SIG-M5 treated with dmso at 0.1 percent for 504 hours (cell line): ENCODE results near the gene ZBTB47.
A peak's percentile ranks its signal among the peaks of the same experiment; 100 is the strongest.

ENCODE experiments used
- DNase-seq: peaks from one replicate; lab custom pipeline; 2025; ENCODE audit not compliant: unreplicated experiment; lab: John Stamatoyannopoulos, UW

Gene ZBTB47

DNA sequence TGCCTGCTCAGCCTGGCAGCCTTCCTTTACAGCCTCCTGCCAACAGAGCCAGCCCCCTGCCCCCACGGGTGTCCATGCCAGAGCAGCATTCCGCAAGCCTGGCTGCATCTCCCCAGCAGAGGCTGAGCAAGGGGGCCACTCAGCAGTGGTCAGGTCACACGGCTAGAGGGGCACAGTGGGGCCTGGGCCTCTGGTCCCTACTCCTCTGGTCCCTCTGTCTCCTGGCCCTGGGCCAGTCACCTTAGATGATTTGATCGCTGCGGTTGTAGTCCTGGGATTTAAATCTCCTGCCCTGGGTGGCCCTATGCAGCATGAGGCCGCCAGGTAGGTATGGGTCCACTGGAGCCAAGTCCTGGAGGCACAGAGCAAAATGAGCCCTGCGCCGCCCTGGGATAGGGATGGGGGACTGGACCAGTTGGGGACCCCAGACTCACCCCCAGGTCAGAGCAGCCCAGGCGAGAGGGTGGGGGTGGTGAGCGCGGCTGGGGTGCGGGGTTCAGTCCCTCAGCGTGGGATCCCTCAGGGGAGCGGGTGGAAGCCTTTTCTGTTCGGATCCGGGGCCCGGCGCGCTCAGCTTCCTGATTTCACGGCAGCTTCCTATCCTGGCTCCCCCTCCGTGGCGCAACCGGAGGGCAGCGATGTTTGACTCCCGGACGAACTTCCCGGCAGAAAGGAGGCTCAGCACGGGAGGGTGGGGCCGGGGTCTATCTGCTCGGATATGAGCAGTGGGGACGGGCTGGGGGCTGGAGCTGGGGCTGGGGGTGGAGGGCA, at the start of gene ZBTB47:
TSS of gene ZBTB47 (plus strand) at position 138 of the 771 bp plus-strand sequence. CDS start 4,659 bp downstream, outside the sequence.
- peak; percentile 61 for DNase-seq

DNA sequence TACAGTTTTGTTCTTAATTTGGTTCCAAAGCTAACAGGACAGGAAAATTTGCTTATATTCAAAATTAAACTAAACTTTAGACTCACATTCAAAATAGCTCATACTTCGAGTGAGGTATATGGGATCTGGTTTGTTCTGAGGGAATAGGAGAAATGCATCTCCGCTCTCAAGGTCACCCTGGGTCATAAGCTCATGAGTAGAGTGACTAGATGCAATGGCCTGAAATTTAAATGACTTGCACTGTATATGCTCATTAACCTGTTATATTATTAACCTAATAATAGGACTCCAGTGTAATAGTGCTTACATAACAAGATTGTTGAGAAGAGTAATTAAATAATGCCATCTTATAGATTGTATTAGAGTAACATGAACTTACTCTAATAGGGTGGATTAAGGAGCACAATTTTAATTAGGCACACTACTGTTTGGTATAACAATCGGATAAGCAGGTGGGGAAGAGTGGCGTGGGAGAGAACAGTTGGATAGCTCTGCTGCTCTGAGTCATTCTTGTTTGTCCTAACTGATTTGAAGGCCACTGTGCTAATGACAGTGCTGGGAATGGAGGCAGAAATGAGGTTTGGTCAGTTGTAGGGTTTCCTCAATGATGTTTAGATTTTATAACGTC, 47.8 kb upstream of the ZBTB47 start:
- DNase-seq = no peak

DNA sequence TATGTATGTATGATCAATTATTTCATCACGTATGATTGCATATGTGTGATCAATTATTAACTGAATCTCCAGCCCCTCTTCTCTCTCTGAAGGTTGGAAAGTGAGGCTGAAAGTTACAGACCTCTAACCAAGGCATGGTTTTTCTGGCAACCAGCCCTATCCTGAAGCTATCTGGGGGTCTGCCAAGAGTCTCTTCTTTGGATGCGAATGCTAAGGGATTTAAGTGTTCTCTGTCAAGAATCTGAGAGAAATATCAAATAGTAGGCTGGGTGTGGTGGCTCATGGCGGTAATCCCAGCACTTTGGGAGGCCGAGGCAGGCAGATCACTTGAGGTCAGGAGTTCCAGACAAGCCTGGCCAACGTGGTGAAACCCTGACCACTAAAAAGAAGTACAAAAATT, 44.9 kb upstream of the ZBTB47 start:
- no peak for DNase-seq

GRCh38 chr3:42610976-42611375, 42.5 kb upstream of the ZBTB47 start:
- no peak for DNase-seq

GRCh38 chr3:42612217-42612616, 41.3 kb upstream of the ZBTB47 start:
- no peak for DNase-seq

- no peak for DNase-seq
These were observed 40.6 kb upstream of the ZBTB47 start for GRCh38 chr3:42612928-42613327.

- peak; percentile 8 for DNase-seq
These were observed 40.0 kb upstream of the ZBTB47 start for GRCh38 chr3:42613462-42613861.

GRCh38 chr3:42631620-42632019, 21.9 kb upstream of the ZBTB47 start:
- DNase-seq = no peak

DNA sequence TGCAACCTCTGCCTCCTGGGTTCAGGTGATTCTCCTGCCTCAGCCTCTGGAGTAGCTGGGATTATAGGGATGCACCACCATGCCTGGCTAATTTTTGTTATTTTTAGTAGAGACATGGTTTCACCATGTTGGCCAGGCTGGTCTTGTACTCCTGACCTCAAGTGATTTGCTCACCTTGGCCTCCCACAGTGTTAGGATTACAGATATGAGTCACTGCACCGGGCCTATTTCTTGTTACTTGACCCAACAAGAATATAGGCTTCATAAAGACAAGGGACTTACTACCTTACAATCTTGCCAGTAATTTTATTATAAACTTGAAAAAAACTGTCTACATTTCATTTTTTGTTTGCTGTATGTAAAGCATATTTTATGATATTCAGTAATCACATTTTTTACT, 21.4 kb upstream of the ZBTB47 start:
- DNase-seq = no peak

DNA sequence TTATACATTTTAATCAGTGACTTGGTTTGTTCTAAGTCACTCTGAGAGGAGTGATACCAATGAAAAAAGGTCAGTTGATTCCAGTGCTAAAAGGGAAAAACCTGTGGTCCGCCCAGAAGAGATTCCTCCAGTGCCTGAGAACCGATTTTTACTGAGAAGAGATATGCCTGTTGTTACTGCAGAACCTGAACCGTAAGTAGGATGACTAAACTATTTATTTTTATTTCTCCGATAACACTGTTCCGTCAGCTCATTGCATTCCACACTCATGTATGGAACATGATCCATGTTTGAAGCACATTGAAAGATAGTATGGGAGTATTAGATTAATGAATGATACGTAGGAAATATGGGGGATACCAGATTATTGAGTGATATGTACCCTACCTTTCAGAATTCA, 20.0 kb upstream of the ZBTB47 start:
- no peak for DNase-seq

GRCh38 chr3:42635111-42635510, 18.4 kb upstream of the ZBTB47 start:
- DNase-seq = peak; percentile 69

DNA sequence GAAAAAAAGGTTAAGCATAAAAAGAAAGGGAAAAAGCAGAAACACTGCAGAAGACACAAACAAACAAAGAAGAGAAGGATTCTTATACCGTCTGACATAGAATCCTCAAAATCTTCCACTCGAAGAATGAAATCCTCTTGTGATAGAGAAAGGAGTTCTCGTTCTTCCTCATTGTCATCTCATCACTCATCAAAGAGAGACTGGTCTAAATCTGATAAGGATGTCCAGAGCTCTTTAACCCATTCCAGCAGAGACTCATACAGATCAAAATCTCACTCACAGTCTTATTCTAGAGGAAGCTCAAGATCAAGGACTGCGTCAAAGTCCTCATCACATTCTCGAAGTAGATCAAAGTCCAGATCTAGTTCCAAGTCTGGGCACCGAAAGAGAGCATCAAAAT, 16.5 kb upstream of the ZBTB47 start:
- no peak for DNase-seq

GRCh38 chr3:42638339-42638842, 15.1 kb upstream of the ZBTB47 start:
- no peak for DNase-seq

DNA sequence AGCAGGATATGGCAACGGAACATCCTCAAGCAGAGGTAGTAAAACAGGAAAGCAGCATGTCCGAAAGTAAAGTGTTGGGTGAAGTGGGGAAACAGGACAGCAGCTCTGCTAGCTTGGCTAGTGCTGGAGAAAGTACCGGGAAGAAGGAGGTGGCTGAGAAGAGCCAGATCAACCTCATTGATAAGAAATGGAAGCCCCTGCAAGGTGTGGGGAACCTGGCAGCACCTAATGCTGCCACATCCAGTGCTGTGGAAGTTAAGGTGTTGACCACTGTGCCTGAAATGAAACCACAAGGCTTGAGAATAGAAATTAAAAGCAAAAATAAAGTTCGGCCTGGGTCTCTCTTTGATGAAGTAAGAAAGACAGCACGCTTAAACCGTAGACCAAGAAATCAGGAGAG, 14.3 kb upstream of the ZBTB47 start:
- no peak for DNase-seq

DNA sequence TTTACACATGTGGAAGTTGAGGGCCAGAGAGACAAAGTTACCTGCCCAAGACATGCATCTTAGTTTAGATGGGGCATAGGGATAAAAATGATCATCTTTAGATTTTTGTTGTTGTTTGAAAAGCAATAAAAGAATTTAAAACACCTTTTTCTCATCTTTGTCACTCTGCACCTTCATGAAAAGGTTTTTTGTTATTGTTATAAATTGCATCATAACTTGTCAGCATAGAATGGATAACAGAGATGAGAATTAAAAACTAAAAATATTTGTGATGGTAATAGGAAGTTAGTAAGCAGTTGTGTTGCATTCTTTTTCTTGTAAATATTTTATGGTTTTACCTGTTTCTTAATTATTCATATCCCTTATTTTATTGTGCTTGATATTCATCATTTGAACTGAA, 13.4 kb upstream of the ZBTB47 start:
- DNase-seq = no peak

DNA sequence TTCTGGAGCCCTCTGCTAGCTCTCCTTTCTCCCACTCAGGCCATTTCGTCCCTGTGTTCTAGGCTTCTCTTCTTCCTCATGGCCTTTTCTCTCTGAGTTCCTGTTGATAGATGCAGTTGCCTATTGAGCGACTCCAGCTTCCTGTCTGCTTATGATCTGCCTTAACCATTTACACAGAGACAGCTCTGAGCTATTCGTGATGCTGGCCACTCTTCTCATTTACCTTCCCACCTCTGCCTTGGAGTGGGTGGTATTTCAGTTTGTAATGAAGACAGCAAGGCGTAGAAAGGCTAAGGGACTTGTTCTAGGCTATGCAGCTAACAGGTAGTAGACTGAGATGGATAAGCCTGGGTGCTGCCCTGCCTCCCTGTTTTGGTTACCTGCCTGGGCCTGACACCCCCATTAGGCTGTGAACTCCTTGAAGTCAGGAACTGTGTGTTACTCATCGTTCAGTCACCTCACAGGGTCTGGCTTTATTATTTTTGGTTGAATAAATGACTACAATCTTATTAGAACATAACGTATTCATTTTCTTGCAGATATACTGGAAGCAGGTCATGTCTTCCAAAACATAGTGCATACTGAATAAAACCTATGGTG, 12.6 kb upstream of the ZBTB47 start:
- DNase-seq = no peak

DNA sequence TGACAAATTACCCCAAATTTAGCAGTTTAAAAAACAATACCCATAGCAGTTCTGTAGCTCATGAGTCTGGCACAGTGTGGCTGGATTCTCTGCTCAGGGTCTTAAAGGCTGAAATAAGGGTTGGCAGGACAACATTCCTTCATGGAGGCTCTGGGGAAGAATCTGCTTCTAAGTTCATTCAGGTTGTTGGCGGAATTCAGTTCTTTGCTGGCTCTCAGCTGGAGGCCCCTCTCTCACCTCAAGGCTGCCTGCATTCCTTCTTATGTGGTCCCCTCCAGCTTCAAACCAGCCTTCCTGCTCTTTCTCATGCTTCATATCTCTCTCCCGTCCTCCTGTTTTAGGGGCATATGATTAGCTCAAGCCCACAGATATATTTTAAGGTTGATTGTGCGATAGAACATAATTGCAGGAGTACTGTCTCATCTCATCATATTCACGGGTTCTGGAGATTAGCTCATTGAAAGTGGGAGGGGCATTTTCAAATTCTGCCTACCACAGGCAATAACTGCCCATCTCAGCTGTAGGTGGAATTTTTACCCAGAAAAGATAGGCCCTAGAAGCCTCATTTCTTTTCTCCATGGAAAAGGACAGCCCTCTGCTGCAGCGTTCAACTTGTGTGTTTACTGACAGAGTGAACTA, 5.6 kb upstream of the ZBTB47 start:
- no peak for DNase-seq

DNA sequence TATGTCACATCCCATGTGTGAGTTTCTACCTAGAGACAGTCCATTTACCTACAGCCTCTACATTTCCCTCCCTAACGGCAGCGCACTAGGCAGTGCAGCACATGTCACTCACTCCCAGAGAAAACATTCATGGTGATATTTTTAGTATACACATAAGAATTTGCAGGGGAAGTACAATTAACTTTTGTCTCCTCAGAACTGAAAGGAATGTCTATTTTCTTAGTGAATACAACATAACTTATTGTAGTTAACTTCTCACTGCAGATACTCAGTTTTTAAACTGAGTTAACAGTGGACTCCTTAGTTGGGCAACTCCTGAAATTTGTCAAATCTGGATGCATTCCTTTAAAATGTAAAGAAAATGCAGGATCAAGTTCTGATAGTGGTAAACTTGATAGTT, 4.5 kb upstream of the ZBTB47 start:
- no peak for DNase-seq

- DNase-seq = no peak
These were observed 3.7 kb upstream of the ZBTB47 start for GRCh38 chr3:42649783-42650182.

DNA sequence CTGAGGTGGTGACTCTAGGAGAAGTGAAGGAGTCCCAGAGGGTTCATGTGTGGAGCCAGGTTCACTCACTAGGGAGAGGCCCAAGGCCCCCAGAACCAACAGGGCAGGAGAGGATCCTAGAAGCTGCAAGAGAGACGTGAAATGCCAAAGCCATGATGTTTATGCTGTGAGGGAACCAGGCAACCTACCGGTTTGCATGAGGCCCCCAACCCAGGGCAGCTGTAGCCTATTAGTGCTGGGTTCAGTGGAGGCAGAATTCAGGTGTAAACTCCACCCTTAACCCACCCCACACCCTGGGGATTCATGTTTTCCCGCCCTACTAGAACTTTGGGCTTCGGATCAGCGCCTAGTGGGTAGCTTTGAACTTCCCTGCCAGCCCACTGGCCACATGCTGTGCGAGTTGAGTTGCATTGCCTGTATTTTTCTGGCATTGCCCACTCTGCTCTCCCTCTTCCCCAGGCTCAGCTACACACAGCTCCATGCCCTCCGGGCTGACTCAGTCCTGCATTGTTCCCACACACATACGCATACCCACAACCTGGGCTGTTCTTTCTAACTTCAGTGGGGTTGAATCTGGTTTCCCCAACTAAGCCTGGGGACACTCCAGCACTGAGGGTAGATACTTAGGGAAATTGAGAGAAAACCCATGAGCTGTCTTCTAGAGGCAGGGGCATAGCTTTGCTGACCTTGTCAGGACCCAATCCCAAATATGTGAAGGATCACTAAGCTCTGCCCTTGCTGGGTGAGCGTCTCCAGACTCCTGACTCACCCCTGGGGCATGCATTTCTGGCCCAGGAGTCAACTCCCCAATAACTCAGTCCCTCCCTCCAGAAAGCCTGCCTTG, 2.0 kb upstream of the ZBTB47 start:
- DNase-seq = no peak

- no peak for DNase-seq
These were observed 1.3 kb upstream of the ZBTB47 start for GRCh38 chr3:42652251-42652610.
